GM21528 (cell line): ENCODE data around the gene GALK2.

Source experiments
- ATAC-seq: cut with Tn5 transposase; IDR thresholded peaks from one replicate; pipeline ENCODE4 v1.9.1; 2021; ENCODE audit warnings: mild to moderate bottlenecking, moderate library complexity; ENCODE audit not compliant: unreplicated experiment, low FRiP score

The GALK2 gene

DNA sequence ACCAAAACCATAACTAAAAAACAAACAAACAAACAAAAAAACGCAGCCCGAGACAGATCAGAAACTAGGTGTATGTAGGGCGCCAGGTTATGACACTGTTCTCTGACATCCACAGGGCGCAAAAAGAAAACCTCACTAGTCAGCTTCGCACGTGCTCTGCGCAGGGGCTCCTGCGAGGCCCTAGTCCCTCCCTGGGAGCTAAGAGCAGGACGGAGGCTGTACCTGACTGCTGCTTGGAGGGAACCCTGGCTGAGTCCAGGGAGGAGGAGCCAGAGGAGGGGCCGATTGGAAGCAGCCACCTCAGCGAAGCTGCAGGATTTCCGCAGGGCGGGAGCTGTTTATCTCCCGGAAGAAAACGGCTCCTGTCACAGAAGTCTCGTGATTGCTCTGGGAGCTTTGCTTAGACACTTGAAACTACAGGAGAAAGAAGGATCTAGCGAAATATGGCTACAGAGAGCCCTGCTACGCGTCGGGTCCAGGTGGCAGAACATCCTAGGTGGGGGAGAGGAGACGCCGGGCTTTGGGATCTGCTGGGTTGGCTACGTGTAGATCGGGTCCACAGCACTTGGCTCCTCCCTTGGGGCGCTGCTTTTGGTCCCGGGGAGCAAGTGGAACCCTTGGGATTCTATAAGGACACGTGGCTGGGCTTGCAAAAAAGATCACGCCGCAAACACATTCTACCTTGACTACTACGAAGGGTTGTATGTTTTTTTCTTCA is at the start of gene GALK2:
TSS of gene GALK2 (plus strand) at position 368 of the 718 bp plus-strand sequence. CDS start at position 444, 76 bp downstream.
- peak; percentile 96 for ATAC-seq

DNA sequence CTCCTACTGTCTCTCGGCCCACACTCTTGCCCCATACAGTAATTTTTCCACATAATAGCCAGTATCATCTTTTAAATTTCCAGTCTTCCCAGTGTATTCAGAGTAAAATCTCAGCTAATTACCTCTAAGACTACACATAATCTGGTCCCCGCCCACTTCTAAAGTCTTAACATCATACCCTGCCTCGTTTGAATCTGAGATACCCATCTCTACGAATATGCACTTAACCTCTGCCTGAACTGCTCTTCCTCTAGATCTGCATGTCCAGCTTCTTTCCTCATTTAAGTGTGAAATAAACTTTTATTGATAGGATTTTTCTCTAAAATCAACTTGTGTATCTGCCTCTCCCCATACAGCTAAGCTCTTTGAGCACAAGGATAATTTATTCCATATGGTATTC is 49.2 kb upstream of the GALK2 start:
- ATAC-seq: no peak

DNA sequence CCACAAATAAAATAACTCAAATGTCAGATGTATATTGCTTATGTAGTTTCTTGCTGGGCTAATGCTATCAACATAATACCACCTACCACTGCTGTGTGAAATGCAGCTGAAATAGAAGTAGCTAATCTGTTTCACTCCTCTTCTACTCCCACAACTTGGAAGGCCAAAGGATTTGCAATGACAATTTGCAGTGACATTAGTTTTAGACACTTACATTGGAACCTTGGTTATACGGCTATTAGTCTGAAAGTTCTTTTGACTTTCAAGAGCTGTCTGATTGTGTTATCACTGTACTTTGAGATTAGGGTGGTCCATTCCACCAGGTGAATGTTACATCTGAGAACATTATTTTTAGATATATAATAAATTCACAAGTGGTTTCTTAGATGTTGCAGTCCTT is 48.1 kb upstream of the GALK2 start:
- ATAC-seq: no peak

DNA sequence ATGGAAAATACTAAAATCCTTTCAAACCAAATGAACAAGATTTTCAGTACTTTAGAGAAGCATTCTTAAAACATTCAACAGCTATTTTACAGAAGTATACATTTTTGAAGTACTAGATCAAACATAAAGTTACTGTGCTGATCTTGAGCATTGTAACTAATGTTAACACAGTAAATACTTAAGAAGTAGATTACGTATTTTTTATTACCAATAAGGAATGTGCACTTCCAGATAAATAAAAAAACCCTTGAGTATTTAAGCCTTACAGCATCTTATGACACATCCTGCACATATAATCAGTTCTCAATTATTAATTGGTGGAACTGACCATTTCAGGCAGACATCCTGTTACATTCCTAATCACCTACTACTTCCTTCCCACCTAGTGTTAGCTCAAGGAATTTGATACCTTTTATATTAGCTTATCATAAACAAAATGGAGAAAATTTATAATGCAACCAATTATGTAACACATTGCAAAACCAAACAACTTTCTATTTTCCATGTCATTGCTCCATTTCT is 47.4 kb upstream of the GALK2 start:
- ATAC-seq: no peak

DNA sequence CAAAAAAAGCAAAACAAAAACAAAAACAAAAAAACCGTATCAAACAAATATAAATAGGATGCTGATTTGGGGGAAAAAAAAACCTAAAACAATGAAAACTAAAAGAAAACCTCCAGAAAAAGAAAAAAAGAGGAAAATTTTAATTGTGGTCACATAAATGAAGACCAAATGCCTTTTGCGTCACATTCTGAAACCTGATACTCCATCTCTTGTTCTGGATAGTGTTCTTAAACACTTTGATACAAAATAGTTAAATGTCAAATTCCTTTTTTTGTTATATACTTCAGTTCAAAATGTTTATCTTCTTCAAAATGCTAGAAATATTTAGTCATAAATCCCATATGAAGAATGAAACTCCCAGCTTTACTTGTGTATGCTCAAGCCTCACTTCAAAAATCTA is 45.7 kb upstream of the GALK2 start:
- ATAC-seq: no peak

DNA sequence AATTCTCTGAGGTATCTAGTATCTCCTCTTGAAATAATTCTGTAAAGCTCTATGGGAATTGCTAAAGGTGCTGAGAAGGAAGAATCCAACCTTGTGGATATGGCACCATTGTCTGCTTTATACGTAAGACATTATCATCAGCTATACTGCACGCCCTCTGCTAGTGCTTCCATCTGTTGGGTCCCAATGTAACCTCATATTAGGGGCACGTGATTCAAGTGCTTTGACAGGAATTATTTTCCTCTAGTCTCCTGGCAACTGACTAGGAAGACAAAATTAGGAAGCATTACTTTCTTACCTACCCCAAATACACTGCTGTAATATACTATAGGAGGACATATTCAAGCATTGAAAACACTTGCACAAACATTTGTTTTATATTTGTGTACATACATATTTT is 38.6 kb upstream of the GALK2 start:
- no peak for ATAC-seq

DNA sequence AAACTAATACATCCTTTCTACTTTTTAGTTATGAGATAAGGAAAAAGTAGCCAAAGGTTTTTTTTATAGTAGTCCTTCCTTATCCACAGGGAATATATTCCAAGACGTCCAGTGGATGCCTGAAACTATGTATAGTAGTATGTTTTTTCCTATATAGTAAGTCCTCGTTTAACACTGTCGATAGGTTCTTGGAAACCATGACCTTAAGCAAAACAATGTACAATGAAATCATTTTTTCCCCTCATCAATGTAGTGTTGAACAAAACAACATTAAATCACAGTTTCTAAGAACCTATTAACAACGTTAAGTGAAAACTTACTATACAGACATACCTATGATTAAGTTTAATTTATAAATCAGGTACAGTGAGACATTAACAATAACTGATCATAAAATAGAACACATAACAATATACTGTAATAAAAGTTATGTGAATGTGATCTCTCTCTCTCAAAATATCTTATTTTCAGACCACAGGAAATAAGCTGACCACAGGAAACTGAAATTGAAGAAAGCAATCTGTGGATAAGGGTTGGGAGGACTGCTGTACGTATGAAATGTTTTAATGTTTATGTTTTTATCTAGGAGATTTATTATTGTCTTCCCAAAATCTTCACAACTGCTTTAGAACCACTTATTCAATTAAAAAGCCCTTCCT is 35.2 kb upstream of the GALK2 start:
- ATAC-seq: no peak

DNA sequence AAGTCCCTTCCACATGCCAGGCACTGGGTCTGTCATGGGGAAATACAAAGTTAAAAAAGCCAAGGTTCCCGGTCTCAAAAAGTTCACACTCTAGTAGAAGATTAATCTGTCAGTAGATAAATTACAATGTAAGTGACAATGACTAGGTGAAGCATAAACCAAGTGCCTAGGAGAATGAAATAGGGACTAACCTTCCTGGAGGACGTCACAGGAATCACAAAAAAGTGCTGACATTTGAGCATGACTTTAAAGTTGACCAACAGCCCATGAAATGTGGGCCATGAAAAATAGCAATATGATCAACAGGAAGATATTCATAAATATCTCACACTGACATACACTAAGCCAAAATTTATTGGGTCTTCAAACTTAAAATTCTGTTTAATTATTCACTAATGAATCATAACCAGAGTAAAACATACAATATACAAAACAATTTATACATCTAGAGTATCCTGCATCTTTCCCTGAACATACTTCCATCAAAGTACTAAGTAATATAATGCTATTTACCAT is 34.6 kb upstream of the GALK2 start:
- ATAC-seq: no peak

DNA sequence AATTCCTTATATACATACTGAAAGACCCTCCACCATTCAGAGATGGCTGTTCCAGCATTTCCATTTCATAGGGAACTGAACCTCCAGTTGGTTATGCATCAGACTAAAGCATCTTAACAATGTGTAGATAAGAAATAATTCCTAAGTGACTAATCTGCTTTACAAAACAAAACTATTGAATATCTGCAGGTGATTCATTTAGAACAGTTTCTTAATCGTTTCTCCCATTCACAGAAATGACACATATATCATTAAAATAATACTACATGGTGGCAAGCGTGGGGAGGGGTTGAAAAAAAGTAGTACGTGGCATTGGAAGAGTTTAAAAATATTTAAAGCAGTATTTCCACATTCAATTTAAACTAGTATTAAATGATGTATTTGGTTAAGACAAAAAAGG is 34.1 kb upstream of the GALK2 start:
- no peak for ATAC-seq

DNA sequence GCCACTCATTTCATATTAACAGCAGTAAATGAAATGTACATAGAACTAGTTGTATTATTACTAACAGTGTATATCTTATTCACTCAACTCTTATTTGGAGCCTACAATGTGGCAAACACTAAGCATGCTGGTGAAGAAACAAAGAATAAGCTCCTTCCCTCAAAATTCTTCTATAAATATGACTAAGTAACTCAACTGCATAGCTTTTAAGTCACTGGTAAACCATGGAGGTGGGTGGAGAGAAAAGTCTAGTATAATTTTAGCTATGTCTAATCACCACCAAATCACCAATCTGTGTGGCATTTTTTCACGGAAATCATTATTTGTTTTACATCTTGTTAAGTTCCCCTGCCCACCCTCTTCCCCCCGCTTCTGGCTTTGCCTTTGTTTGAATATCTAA is 32.2 kb upstream of the GALK2 start:
- no peak for ATAC-seq

DNA sequence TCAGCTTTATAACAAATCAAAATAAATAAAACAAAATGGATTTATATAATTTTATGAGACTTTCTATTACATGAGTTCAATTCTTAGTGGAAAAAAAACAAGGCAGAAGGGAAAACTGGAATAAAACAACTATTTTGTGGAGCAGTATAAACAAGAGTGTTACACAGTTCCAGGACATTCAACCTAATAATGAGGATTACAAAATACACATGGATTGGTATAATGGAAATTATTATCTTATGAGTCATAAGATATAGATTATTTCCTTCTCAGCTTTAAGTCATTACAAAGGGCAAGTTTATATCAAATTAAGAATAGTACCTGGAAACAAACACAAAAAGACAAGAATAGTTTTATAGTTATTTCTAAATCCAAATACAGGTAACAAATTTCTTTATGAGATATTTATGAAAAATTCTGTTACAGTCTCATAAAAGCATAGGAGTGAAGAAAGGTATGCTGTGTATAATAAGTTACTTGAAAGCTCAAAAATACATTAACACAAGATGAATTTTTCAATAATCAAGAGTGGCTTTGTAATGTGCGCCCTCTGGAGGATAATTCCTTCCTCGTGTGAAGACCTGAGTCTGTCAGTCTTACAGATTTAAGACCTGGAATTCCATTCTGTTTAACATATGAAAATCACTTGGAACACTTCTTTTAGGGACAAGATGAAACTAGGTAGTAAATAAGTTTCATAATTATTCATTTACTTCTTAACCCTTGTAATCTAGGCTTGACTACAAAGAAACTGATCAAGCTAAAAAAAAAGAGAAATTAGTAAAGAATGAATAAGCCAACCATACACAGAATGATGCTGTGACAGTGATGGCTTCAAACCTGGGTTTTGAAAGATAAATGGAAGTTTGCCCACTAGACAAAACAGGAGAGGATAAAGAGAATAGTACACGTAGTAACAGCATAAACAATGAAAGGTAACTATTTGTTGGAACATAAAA is 24.1 kb upstream of the GALK2 start:
- ATAC-seq: no peak

DNA sequence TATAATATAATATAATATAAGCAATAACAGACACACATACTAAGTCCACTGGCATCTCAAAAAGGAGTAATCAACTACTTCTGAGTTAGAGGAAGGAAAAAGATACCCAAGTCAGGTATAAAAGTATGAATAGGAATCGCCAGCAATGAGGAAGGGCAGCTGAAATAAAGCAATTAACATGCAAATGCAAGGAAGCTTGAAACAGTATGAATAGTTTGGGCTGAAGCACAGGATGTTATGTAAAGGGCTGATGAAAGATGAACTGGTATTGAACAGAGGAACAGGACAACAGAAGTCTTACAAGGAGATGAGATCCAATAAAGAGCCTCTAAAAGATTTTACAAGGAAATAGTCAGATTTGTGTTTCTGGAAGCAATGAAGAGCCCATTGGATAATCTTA is 21.7 kb upstream of the GALK2 start:
- ATAC-seq: no peak

DNA sequence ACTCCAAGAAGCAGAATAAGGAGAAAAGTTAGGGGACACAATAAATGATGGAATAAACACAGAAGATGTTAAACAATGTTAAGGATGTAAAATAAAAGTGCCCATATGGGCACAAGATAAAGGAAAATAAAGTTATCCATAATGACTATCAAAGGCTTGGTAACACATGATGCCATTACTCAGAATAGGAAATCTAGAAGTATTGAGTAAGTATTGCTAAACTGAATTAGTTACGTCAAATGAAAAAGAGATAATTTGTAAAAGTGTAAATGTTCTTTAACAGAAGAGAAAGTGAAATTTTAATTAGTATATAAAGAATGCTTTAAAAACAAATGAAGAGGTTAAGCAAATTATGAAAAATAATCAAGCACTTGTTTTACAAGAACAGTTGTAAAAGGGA is 21.3 kb upstream of the GALK2 start:
- no peak for ATAC-seq

DNA sequence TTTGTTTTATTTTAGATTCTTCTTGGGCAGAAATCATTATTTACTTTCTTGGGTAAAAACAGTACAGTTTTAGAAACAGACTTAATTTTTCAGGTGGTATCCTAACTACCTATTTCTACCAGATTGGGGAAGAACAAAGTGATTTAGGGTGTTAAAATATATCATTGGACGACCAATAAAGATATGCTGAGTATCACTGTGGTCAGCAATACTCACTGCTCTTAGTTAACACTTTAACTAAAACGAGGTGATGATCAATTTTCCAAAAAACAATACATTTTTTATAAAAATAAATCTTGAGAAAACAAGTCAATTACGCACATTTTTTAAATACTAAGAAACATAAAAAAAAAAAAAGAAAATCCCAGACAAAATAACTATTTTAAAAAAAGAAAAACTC is 18.2 kb upstream of the GALK2 start:
- no peak for ATAC-seq

DNA sequence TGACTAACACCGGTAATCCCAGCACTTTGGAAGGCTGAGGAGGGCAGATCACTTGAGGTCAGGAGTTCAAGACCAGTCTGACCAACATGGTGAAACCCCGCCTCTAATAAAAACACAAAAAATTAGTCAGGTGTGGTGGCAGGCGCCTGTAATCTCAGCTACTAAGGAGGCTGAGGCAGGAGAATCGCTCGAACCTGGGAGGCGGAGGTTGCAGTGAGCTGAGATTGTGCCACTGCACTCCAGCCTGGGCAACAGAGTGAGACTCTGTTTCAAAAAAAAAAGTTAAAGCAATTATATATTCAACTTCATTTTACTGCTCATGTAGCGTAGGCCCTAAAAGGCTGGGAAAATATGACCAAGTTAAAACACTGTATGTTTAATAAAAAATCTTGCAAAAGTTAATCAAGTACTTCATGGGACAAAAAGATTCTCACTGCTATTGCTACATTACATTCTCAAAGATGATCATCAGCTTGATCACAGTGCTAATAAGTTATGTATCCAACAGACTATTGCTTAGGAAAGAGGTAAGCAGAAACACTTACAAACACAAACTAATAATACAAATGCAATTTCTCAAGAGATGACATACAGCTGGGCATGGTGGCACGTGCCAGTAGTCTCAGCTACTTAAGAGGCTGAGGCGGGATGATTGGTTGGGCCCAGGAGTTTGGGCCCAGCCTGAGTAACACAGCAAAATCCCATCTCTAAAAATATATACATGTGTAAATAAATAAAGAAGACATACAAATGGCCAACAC is 17.3 kb upstream of the GALK2 start:
- ATAC-seq: no peak

DNA sequence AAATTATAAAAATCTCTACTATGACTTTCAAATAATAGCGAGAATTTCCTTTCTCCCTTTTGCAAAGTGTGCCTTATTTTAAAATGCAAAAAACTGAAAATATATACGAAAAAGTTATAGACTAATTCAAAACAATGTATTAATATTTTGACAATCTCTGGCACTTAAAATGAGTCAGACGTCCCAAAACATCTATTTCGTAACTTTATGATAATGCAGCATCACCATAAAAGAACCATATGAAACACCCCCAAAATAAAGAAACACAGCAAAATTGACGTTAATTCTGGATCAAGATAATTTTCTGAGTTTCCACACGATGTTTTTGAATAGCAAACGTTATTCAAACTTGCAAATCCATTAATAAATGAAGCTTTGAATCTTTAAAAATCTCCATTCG is 15.7 kb upstream of the GALK2 start:
- no peak for ATAC-seq

DNA sequence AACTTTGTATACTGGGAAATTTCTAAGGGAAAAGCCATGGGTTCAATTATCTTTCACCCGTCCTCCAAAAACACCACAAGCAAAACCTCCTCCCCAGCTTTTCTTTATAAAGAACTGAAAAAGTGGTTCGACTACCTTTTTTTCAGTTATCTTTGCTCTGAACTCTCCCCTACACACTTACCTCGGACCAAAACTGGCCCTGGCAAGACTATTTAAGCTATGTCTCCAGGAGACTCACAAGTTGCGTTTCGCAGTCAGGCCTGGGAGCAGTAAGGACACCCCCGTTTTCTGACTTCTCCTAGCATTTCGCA is 15.3 kb upstream of the GALK2 start:
- ATAC-seq: no peak

DNA sequence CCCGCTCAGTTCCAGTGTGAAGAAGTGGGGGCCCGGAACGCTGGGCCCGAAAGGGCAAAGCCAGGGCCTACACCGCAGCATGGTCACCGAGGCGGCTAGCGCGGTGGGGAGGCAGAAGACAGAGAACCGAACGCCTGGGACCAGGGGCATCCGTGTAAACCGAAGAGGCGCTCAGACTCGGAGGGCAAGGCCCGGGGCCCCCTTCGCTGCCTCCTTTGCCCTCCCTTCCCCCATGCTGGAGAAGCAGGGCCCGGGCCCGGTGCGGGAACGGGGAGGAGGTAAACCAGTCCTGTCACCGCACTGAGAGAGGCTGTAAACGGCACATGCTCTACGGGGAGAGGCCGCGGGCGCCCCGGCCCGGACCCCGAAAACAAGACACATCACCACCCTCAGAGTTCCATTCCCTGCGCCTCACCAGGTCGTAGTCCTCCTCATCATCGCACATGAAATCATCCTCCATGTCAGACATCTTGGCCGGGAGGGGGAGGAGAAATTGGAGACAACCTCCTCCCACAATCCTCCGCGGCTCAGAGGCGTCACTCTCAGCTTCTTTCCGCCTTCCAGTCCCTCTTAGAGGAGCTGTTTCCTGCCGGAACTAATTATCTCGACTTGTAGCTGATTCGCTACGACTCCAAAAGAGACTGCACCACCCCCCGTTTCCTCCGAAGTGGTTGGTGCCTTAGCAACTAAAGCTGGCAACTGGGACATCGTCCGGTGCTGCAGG is 14.8 kb upstream of the GALK2 start, which contains the start of gene COPS2:
TSS of gene COPS2 (minus strand) at position 490 of the 724 bp plus-strand sequence. CDS start at position 469, 21 bp downstream.
- peak; percentile 94 for ATAC-seq

DNA sequence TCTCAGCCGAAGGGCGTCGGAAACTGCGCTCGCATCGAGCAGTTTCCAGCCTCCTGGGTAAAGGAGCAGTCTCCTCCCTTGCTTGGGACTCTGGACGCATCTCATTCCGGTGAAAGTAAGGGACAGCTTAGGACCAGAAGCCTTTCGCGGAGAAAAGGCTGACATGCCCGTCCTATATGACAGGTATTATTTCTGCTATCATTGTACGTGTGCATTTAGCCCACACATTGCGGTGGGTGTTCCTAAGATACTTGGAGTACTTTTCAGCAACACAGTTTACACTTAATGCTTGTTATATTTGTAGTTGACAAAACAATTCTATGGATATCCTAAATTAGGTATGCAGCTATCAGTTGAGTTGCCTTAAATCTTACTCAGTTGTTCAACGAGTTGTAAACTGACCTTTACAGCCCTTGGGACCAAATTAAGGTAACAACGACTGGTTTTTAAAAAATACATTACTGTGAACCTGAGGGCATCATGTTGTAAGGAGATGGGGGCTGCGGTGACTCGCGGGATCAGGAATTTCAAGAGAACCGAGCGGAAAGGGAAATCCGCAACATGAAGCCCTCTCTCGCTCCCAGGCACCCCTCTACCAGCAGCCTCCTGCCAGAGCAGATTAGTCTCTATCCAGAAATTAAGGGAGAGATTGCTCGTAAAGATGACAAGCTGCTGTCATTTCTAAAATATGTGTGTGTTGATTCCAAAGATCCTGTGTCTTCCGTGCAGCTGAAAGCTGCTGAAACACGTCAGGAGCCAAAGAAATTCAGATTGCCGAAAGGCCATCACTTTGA is 14.0 kb upstream of the GALK2 start:
- ATAC-seq: peak; percentile 26
